ENCODE data around the gene HIPK2. TPM values are rescaled to one million over a fixed set of nuclear protein-coding genes. Genes with fewer than 3 reads are reported as not detected.

The HIPK2 gene
- total and polyA plus RNA-seq, 2 experiments from 2014 or later: 7.3 to 16.9 TPM

GRCh38 chr7:139702313-139702731 is 75.5 kb downstream of the HIPK2 start (continued):
- TF ChIP-seq REST (IDR thresholded peaks at IDR 0.05; ENCODE audit: unreplicated experiment) (no peak), STAT1 (IDR thresholded peaks at IDR 0.05; ENCODE audit: unreplicated experiment) (no peak), NANOG (IDR thresholded peaks at IDR 0.05; ENCODE audit: borderline replicate concordance) (no peak), ZNF114 (CRISPR knock-in tag; IDR thresholded peaks at IDR 0.05) (no peak), JUNB (IDR thresholded peaks at IDR 0.05; ENCODE audit: unreplicated experiment) (no peak), ETS1 (IDR thresholded peaks at IDR 0.05) (no peak)

- peaks cover 31% of the 10 kb centered on the region for H3K4me1 Mint-ChIP-seq
- Histone ChIP-seq H3K79me2 (replicated peaks; ENCODE audit: insufficient read depth) (no peaks in the 10 kb centered on the region; the same call in 1 of the 2 replicates), H3K36me3 (ENCODE audit: insufficient read depth) (no peaks in the 10 kb centered on the region), H3K27ac (ENCODE audit: low read depth) (no peak overlapping the region), H3K4me2 (no peak overlapping the region), H3K9me2 (ENCODE audit: insufficient read depth) (no peaks in the 10 kb centered on the region), H2AFZ (no peak overlapping the region), H4K20me1 (replicated peaks; ENCODE audit: insufficient read depth) (no peaks in the 10 kb centered on the region), H3K4me3 (no peak overlapping the region), H3K4me1 (ENCODE audit: insufficient read depth) (peaks cover 5% of the 10 kb centered on the region; the same call in 1 of the 2 replicates), H3K27me3 (ENCODE audit: insufficient read depth) (no peaks in the 10 kb centered on the region), H3F3A (replicated peaks; ENCODE audit: low read depth) (no peaks in the 10 kb centered on the region)
- peak overlapping the region; percentile 37; the same call in 1 of the 2 replicates for H3K27ac Mint-ChIP-seq
- H3K27me3 Mint-ChIP-seq (ENCODE audit: insufficient read depth, low read depth, poor library complexity): peaks cover 7% of the 10 kb centered on the region
- DNase-seq (ENCODE audit: low spot score): no peak
- ATAC-seq: no peak; the same call in 2 of the 3 replicates
- TF ChIP-seq NANOG (IDR thresholded peaks at IDR 0.05; ENCODE audit: borderline replicate concordance) (no peak), STAT1 (IDR thresholded peaks at IDR 0.05; ENCODE audit: unreplicated experiment) (no peak), EZH2phosphoT487 (IDR thresholded peaks at IDR 0.05; ENCODE audit: unreplicated experiment) (no peak), ZNF114 (CRISPR knock-in tag; IDR thresholded peaks at IDR 0.05) (no peak), CTCF (conservative IDR thresholded peaks at IDR 0.05; ENCODE audit: low read depth in 2 of 2) (no peak), ZNF462 (CRISPR knock-in tag; IDR thresholded peaks at IDR 0.05) (no peak), CREB1 (CRISPR knock-in tag; IDR thresholded peaks at IDR 0.05; ENCODE audit: low read depth) (no peak), JUNB (IDR thresholded peaks at IDR 0.05; ENCODE audit: unreplicated experiment) (no peak)
- no peaks in the 10 kb centered on the region for H3K36me3 Mint-ChIP-seq (ENCODE audit: low read depth)
- no peaks in the 10 kb centered on the region for H3K9me3 Mint-ChIP-seq
- H3K4me3 Mint-ChIP-seq: no peak overlapping the region
These were observed 75.9 kb downstream of the HIPK2 start for GRCh38 chr7:139701908-139702307.

All from GM23338 (cell line).